Measurements from ENCODE around the gene OCLN.
"Not testable (repeated sequence)": the region's sequence is repeated elsewhere in the genome, so short reads cannot be mapped to it uniquely, and the experiment has no call there.

OCLN gene

GRCh38 chr5:69530561-69531405 lies 38.2 kb downstream of the OCLN start:
- no peak for DNase-seq

GRCh38 chr5:69531406-69531801 lies 38.8 kb downstream of the OCLN start:
- DNase-seq = no peak

GRCh38 chr5:69537911-69538310 lies 45.3 kb downstream of the OCLN start:
- not testable (repeated sequence) for DNase-seq

GRCh38 chr5:69538735-69539134 lies 46.1 kb downstream of the OCLN start:
- not testable (repeated sequence) for DNase-seq

GRCh38 chr5:69541347-69541746 lies 48.8 kb downstream of the OCLN start:
- not testable (repeated sequence) for DNase-seq

- not testable (repeated sequence) for DNase-seq
Measured at GRCh38 chr5:69542838-69543618, 50.4 kb downstream of the OCLN start.

- not testable (repeated sequence) for DNase-seq
Measured at GRCh38 chr5:69544602-69545001, 52.0 kb downstream of the OCLN start.

GRCh38 chr5:69559908-69560330 lies 67.3 kb downstream of the OCLN start, which contains the start of gene GTF2H2C:
Gene GTF2H2C (plus strand): TSS chr5:69560191. CDS start chr5:69565133, 4,942 bp downstream.
- peak; percentile 80 for DNase-seq

GRCh38 chr5:69560587-69561431 lies 68.2 kb downstream of the OCLN start:
- not testable (repeated sequence) for DNase-seq

GRCh38 chr5:69566172-69566571 lies 73.6 kb downstream of the OCLN start:
- not testable (repeated sequence) for DNase-seq

GRCh38 chr5:69568072-69568471 lies 75.5 kb downstream of the OCLN start:
- not testable (repeated sequence) for DNase-seq

GRCh38 chr5:69583356-69583755 lies 90.8 kb downstream of the OCLN start:
- DNase-seq = not testable (repeated sequence)

GRCh38 chr5:69596114-69596840 lies 103.7 kb downstream of the OCLN start:
- DNase-seq = not testable (repeated sequence)

GRCh38 chr5:69601947-69602346 lies 109.4 kb downstream of the OCLN start:
- not testable (repeated sequence) for DNase-seq

- not testable (repeated sequence) for DNase-seq
Measured at GRCh38 chr5:69606839-69607238, 114.2 kb downstream of the OCLN start.
